NCI-H345 (cell line): ENCODE data around the gene TRIO.

Source experiments
- DNase-seq: peaks from one replicate; lab custom pipeline; 2025; lab: John Stamatoyannopoulos, UW

The TRIO gene

GRCh38 chr5:14488709-14489108 is 345.6 kb downstream of the TRIO start:
- no peak for DNase-seq

GRCh38 chr5:14489643-14490042 is 346.5 kb downstream of the TRIO start:
- DNase-seq = no peak

GRCh38 chr5:14490309-14490711 is 347.2 kb downstream of the TRIO start:
- no peak for DNase-seq

GRCh38 chr5:14491015-14491915 is 348.1 kb downstream of the TRIO start:
- DNase-seq = no peak

GRCh38 chr5:14492331-14492964 is 349.3 kb downstream of the TRIO start:
- DNase-seq = no peak

GRCh38 chr5:14495301-14495700 is 352.2 kb downstream of the TRIO start:
- DNase-seq = no peak

- no peak for DNase-seq
Observed at GRCh38 chr5:14497311-14497710, 354.2 kb downstream of the TRIO start.

GRCh38 chr5:14501353-14502293 is 358.5 kb downstream of the TRIO start:
- DNase-seq = peak; percentile 78

- DNase-seq = peak; percentile 18
Observed at GRCh38 chr5:14502294-14502690, 359.1 kb downstream of the TRIO start.

- no peak for DNase-seq
Observed at GRCh38 chr5:14503017-14503680, 360.0 kb downstream of the TRIO start.

GRCh38 chr5:14503681-14504331 is 360.7 kb downstream of the TRIO start:
- DNase-seq = no peak

GRCh38 chr5:14504332-14504727 is 361.2 kb downstream of the TRIO start:
- DNase-seq = no peak

- no peak for DNase-seq
Observed at GRCh38 chr5:14504816-14505215, 361.7 kb downstream of the TRIO start.

GRCh38 chr5:14505310-14506139 is 362.4 kb downstream of the TRIO start:
- DNase-seq = no peak

- DNase-seq = no peak
Observed at GRCh38 chr5:14506140-14506538, 363.0 kb downstream of the TRIO start.

- DNase-seq = no peak
Observed at GRCh38 chr5:14506661-14507060, 363.5 kb downstream of the TRIO start.

GRCh38 chr5:14507156-14507941 is 364.2 kb downstream of the TRIO start:
- DNase-seq = no peak

GRCh38 chr5:14508046-14508445 is 364.9 kb downstream of the TRIO start:
- DNase-seq = no peak

- DNase-seq = no peak
Observed at GRCh38 chr5:14509556-14509955, 366.4 kb downstream of the TRIO start.
